Activated T-cell treated with anti-CD3 and anti-CD28 coated beads for 24 hours (primary cell): ENCODE data around the gene PRDM10.

ENCODE experiments used
- DNase-seq: peaks from one replicate; pipeline ENCODE4 v3.0.0-alpha.2; 2020; ENCODE audit warnings: low read depth

PRDM10 gene

DNA sequence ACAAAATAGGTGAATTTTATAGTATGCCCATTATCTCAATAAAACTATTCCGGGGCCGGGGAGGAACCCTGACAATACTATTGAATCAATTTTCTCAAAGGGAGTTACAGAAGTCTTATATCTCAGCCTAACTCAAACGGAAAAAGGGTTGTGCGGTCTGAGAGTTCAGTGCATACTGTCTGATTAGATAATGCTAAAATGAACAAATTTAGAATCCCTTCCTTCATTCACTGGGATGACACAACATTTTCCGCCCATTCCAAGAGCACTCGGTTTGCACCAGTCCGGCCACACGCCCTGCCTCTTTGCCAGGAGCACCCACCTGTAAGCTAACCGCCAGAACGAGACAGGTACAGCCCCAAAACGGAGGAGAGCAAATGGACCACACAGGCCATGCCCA, 57.3 kb downstream of the PRDM10 start:
- DNase-seq: no peak

DNA sequence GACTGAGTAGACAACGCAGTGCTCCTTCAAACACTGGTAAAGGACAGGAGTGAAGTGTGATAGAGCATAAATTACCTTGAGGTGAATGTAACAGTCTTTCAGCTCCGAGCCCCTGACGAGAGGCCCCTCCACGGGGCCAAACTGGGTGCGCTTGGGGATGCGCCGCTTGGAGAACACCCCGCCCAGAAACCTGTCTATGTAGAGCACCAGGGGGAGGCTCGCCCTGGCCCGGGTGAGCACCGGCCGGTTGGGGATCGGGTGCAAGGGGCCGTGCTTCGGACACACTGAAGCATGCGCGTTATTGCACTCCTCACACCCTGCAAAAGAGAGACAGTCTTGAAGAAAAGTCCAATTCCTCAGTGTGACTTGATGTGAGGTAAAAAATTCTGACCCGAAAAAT, 57.9 kb downstream of the PRDM10 start:
- DNase-seq: no peak

- DNase-seq: no peak
Observed at GRCh38 chr11:129943036-129943435, 59.6 kb downstream of the PRDM10 start.

DNA sequence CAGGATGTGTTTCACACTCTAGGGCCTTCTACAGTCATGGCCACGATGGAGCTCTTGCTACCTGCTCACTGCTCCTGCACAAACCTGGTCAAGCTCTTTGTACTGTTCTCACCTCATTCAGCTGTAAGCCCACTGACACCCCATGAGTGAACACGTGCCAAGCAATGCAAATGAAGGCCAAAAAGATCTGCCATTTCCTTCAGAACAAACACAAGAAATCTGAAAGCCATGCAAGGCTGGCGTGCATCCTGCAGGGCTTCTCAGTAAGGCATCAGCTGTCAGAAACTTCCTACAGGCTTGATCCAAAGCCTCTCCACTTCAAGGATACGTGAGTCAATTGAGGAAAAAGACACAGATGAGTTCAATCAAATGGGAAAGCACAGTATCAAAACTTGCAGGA, 63.1 kb downstream of the PRDM10 start:
- no peak for DNase-seq

- no peak for DNase-seq
Observed at GRCh38 chr11:129938764-129939163, 63.9 kb downstream of the PRDM10 start.

DNA sequence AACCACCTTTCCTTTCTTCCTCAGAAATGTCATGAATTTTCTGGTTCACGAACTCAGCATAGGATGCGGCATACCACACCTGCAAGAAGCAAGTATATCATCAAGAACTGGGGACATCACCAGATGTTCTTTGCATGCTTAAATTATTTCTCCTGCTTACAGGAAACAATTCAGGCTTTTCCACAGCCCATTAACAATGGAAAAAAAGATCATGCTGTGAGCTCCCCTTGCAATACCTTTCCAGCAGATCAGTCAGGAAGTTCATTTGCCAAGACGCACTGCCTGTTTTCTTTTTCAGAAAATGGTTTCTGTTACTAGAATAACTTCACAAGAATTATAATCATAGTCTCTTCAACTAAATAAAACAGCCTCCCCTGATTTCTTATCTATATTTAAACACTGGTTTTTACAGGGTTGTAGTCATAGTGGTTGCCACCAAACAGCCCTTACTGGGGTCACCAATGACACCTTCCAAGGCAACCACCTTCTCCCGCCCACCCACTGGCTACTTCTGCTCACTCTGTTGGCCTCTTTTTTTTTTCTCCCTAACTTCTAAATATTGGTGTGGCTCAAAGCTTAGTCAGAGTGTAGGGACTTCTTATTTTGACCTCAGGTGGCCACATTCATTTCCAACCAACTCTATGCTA, 64.9 kb downstream of the PRDM10 start:
- DNase-seq: no peak

DNA sequence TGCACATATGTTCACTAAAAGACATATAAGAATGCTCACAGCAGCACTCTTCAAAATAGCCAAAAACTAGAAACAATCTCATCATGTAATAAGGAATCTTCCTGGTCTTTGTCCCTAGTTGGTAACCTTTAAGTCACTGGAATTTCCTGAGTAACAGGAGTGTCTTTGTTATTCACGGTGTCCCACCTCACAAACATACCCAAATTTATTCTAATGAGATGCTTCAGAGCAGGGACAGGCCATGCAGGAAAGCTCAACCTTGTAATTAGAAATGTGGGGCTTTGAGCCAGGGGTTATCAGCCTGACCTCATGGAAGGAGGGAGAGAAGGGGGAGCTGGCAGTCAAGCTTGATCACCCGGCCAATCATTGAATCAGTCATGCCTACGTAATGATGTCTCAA, 66.9 kb downstream of the PRDM10 start:
- no peak for DNase-seq

DNA sequence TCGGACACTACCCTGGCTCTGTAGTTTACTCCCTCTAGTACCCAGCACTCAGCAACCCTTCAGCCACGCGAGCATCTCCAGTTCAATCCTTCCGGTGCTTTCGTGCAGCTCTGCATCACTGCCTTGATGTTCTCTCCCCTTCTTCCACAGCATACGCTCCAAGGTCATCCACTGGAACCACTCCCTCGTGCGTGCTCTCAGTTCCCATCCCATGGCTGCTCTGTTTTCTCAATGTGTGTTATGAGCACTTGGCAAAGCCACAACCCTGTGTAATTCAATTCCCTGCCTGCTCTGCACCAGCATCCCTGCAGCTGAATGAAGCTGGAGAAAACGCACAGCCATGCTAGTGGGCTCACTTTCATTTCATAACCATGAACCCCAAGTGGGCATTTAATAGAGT, 68.7 kb downstream of the PRDM10 start:
- no peak for DNase-seq

DNA sequence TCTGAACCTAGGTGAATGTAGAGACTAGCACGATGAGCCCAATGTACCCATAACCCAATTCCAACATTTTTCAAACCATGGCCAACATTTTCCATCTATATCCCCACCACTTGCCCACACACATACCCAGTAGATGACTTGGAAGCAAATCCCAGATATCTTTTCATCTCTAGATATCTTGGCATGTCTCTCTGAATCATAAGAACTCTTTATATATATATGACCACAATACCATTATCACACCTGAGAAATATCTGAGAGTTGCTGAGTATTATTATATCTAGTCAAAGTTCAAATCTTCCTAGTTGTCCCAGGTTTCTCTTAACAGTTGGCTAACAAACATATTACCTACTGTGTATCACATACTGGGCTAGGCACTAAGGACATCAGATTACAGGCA, 69.4 kb downstream of the PRDM10 start:
- DNase-seq: no peak

GRCh38 chr11:129932381-129933067, 70.1 kb downstream of the PRDM10 start:
- no peak for DNase-seq

DNA sequence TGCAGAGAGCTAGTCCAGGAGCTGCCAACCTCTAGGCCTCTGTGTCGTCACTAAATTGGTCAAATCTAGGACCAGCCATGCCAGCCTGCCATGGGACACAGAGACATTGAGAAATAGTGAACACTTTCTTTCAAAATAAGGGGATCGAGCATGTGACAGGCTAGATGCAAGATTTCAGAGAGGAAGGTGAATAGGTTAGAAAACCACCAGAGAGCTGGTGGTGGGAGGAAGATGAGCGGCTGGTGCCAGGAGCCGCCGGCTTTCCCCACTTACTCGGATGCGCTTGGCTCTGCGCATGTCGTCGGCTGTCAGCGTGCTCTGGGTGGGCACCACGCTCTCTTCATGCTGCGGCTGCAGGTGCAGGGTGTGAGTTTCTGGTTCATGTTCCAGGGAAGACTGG, 71.9 kb downstream of the PRDM10 start:
- DNase-seq: no peak

GRCh38 chr11:129930296-129930695, 72.3 kb downstream of the PRDM10 start:
- no peak for DNase-seq

GRCh38 chr11:129929721-129930120, 72.9 kb downstream of the PRDM10 start:
- no peak for DNase-seq

DNA sequence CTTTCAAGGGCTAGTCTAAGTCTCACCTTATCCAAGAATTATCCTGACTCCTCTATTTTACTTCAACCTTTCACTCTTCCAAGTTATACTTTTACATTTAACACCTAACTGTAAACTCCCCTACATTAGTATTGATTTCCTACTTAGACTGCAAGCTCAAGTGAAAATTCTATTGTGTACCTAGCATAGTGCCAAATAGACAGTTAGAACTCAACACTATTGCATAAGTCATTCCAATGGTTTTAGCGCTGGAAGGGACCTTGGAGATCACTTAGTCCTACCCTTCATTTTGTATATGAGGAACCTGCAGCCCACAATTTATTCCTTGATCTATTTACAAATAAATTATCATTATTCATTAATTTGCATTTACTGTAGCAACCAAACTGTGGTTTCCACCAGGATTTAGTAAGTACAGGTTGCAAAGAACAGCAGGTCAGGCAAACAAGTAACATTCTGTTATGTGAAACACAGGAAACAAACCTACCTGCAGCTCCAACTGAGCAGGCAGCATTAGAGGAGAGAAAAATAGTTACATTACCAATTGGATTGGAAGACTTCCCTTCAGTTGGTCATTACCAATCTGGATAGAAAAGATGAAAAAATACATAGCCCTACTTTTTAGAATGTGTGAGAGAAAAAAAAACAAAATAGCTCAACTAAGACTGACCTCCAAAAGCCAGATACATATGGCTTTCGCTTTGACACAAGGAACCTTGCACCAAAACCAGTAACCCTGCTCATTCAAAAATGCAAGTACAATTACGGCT, 73.5 kb downstream of the PRDM10 start:
- no peak for DNase-seq

DNA sequence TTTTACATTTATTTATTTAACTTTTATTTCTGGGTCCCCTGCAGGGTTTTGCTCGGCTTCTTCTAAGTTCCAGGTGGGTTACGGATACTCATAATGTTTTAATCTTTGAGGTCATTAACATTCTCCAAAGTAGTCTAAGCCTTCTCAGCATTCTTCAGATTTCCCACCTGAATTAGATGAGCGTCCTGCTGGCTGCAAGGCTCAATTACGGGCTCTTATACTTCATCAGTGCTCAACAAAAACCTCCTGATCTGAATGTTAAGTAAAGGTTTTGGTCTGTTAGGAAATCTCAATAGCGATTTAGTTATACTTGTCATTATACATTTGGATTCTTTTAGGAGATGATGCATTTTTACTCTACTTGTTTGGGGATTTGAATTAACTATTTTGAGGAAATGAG, 80.0 kb downstream of the PRDM10 start:
- DNase-seq: no peak

- no peak for DNase-seq
Observed at GRCh38 chr11:129918361-129918760, 84.3 kb downstream of the PRDM10 start.

GRCh38 chr11:129917231-129917630, 85.4 kb downstream of the PRDM10 start:
- no peak for DNase-seq

GRCh38 chr11:129911298-129911697, 91.3 kb downstream of the PRDM10 start:
- DNase-seq: no peak

DNA sequence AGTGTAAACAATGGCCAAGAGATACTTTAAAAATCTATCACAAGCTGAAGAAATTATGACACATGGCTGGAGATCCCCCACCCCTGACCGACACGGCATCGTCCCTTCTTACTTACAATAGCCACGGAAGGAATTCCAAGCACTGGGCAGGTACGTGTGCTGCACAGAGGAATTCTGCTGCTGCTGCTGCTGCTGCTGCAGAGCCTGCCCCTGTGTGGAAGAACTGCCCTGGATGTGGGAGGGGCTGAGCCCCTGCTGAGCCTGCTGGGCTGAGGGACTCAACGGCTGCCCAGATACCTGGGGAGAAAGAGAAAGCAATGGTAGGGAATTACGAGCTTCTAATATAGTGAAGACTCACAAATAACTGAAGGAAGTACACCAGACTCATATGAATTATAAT, 92.3 kb downstream of the PRDM10 start:
- no peak for DNase-seq

GRCh38 chr11:129905402-129905801, 97.2 kb downstream of the PRDM10 start:
- DNase-seq: no peak

DNA sequence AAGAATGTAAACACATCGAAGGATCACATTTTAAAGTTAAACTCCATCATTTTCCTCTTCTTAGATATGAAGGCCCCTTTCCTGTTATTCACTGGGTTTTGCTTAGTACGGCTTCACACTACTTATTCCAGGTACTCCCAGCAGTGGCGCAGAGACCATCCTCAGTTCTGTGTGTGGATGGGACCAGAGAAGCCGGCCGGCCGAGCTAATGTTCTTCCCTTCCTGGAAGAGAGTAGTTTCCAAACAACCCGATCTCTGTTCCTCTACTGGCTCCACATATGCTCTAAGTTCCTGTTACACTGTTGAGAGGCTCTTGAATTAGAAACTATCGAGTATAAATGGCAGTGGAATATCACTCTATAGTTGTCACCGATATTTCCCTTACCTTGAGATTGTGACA, 106.6 kb downstream of the PRDM10 start:
- no peak for DNase-seq

GRCh38 chr11:129895126-129896041, 107.3 kb downstream of the PRDM10 start, which contains the start of gene NFRKB:
NFRKB (minus strand) TSS chr11:129895578; CDS start chr11:129892849, 2,729 bp downstream.
- DNase-seq: peak; percentile 90
